HepG2 (cell line): ENCODE measurements around the gene GSDMA. TPM values are rescaled to one million over a fixed set of nuclear protein-coding genes. Genes with fewer than 3 reads are reported as not detected.

ENCODE experiments used
- DRAP1 ChIP-seq: IDR thresholded peaks from 2 replicates; pipeline ENCODE4 v1.6.1; 2016; ENCODE audit warnings: missing genetic modification reagents, missing compliant biosample characterization
- ELK4 ChIP-seq: sonication (generic); formaldehyde crosslinking; IDR thresholded peaks from 2 replicates; pipeline ENCODE4 v1.9.0; 2021; ENCODE audit warnings: missing genetic modification reagents, borderline replicate concordance
- GTF3A ChIP-seq: sonication (generic); formaldehyde crosslinking; conservative IDR thresholded peaks from 2 replicates; pipeline ENCODE4 v1.4.0; 2020; ENCODE audit warnings: mild to moderate bottlenecking, missing genetic modification reagents
- KLF9 ChIP-seq: IDR thresholded peaks from 2 replicates; pipeline ENCODE4 v1.6.1; 2016; ENCODE audit warnings: low read depth
- MBNL3 ChIP-seq: fragments of 250-450 bp; sonication (Bioruptor Pico); conservative IDR thresholded peaks from 2 replicates; pipeline ENCODE4 v1.8.0; 2022; ENCODE audit warnings: mild to moderate bottlenecking, inconsistent platforms
- MTF2 ChIP-seq: sonication (generic); formaldehyde crosslinking; IDR thresholded peaks from 2 replicates; pipeline ENCODE4 v1.5.0; 2020; ENCODE audit warnings: missing genetic modification reagents, borderline replicate concordance
- PHF21A ChIP-seq: sonication (generic); formaldehyde crosslinking; IDR thresholded peaks from 2 replicates; pipeline ENCODE4 v1.5.0; 2020; ENCODE audit warnings: mild to moderate bottlenecking, missing genetic modification reagents
- PLSCR1 ChIP-seq: sonication (generic); formaldehyde crosslinking; IDR thresholded peaks from 2 replicates; pipeline ENCODE4 v1.5.0; 2020; ENCODE audit warnings: missing genetic modification reagents, mild to moderate bottlenecking, borderline replicate concordance
- RBM22 ChIP-seq: fragments of 200-400 bp; formaldehyde crosslinking; optimal IDR thresholded peaks from 2 replicates; pipeline ENCODE3; 2017; ENCODE audit warnings: mild to moderate bottlenecking, low read length, moderate library complexity
- RNF219 ChIP-seq: sonication (generic); formaldehyde crosslinking; IDR thresholded peaks from 2 replicates; pipeline ENCODE4 v1.5.0; 2020; ENCODE audit warnings: mild to moderate bottlenecking, missing genetic modification reagents
- SALL1 ChIP-seq: sonication (generic); formaldehyde crosslinking; IDR thresholded peaks from 2 replicates; pipeline ENCODE4 v1.8.0; 2022; ENCODE audit warnings: mild to moderate bottlenecking, missing genetic modification reagents
- SETDB1 ChIP-seq: sonication (generic); formaldehyde crosslinking; IDR thresholded peaks from 2 replicates; pipeline ENCODE4 v1.5.1; 2020; ENCODE audit warnings: missing genetic modification reagents, mild to moderate bottlenecking, borderline replicate concordance
- SNAPC5 ChIP-seq: sonication (generic); formaldehyde crosslinking; IDR thresholded peaks from 2 replicates; pipeline ENCODE4 v1.8.1; 2023; ENCODE audit warnings: mild to moderate bottlenecking, missing genetic modification reagents, borderline replicate concordance
- STAG1 ChIP-seq: sonication (generic); formaldehyde crosslinking; IDR thresholded peaks from 2 replicates; pipeline ENCODE4 v1.4.0; 2020; ENCODE audit warnings: missing genetic modification reagents
- TEF ChIP-seq: sonication (generic); formaldehyde crosslinking; IDR thresholded peaks from 2 replicates; pipeline ENCODE4 v1.5.0; 2020; ENCODE audit warnings: missing genetic modification reagents
- THRA ChIP-seq: sonication (generic); formaldehyde crosslinking; IDR thresholded peaks from 2 replicates; pipeline ENCODE4 v1.4.0; 2020; ENCODE audit warnings: missing genetic modification reagents, borderline replicate concordance
- ZFP41 ChIP-seq: sonication (generic); formaldehyde crosslinking; IDR thresholded peaks from 2 replicates; pipeline ENCODE4 v1.4.0; 2020; ENCODE audit warnings: mild to moderate bottlenecking, missing genetic modification reagents, borderline replicate concordance
- ZNF230 ChIP-seq: sonication (generic); formaldehyde crosslinking; IDR thresholded peaks from 2 replicates; pipeline ENCODE4 v1.4.0; 2020; ENCODE audit warnings: mild to moderate bottlenecking, missing genetic modification reagents
- ZNF30 ChIP-seq: sonication (generic); formaldehyde crosslinking; IDR thresholded peaks from 2 replicates; pipeline ENCODE4 v1.5.0; 2020; ENCODE audit warnings: mild to moderate bottlenecking, missing genetic modification reagents
- ZNF549 ChIP-seq: sonication (generic); formaldehyde crosslinking; IDR thresholded peaks from 2 replicates; pipeline ENCODE4 v1.5.0; 2020; ENCODE audit warnings: missing genetic modification reagents
- ZNF619 ChIP-seq: sonication (generic); formaldehyde crosslinking; IDR thresholded peaks from 2 replicates; pipeline ENCODE4 v1.4.0; 2020; ENCODE audit warnings: mild to moderate bottlenecking, missing genetic modification reagents
- ZNF776 ChIP-seq: sonication (generic); formaldehyde crosslinking; IDR thresholded peaks from 2 replicates; pipeline ENCODE4 v1.4.0; 2020; ENCODE audit warnings: mild to moderate bottlenecking, missing genetic modification reagents
- polyA plus RNA-seq, 8 experiments: library from polyadenylated mRNA; depleted of rRNA in 3 of 8; stranded (reverse) in 7 of 8; unstranded in 1 of 8; fragments of >200 nt; fragmentation: Illumina TruSeq in 4 of 8; extraction: Trizol in 4 of 8; gene quantifications; 2 replicates each; pipeline versions ENCODE4 v1.2.1 to v1.2.3, GENCODE V29; 2011 to 2016; ENCODE audit warnings: low read depth in 4 of 8, missing spikeins in 1 of 8, mixed read lengths in 1 of 8; ENCODE audit not compliant: insufficient read depth in 1 of 8
- total RNA-seq, 5 experiments: library from RNA; depleted of rRNA; stranded (reverse); fragments of >200 nt; fragmentation: Illumina TruSeq; extraction: Trizol; gene quantifications; 2 replicates each; pipeline ENCODE4 v1.2.3, GENCODE V29; 2016; ENCODE audit warnings: low read depth in 1 of 5

The GSDMA gene
- total and polyA plus RNA-seq, 2 of the 13 experiments (the other 11 are each of a cell fraction or from before 2014, with no cell fraction given), result not detected

GRCh38 chr17:39927929-39928857, 34.6 kb upstream of the GSDMA start (continued):
- TF ChIP-seq SNAPC5 (CRISPR knock-in tag) (no peak), MTF2 (CRISPR knock-in tag) (no peak), ELK4 (no peak), ZNF619 (CRISPR knock-in tag) (0 out of 2 replicates have a peak, but pooled peaks have one; percentile 39), STAG1 (CRISPR knock-in tag) (no peak; the same call in 1 of the 2 replicates), GTF3A (CRISPR knock-in tag) (no peak), RNF219 (no peak), SALL1 (CRISPR knock-in tag) (no peak), ZNF549 (CRISPR knock-in tag) (no peak), THRA (CRISPR knock-in tag) (no peak), DRAP1 (CRISPR knock-in tag) (no peak; the same call in 1 of the 2 replicates), TEF (no peak), PHF21A (peak; percentile 84), ZNF30 (CRISPR knock-in tag) (no peak), ZNF230 (CRISPR knock-in tag) (0 out of 2 replicates have a peak, but pooled peaks have one; percentile 22), RBM22 (no peak), ZNF776 (CRISPR knock-in tag) (no peak), SETDB1 (CRISPR knock-in tag) (0 out of 2 replicates have a peak, but pooled peaks have one; percentile 20), PLSCR1 (no peak), ZFP41 (CRISPR knock-in tag) (0 out of 2 replicates have a peak, but pooled peaks have one; percentile 39), MBNL3 (no peak), KLF9 (CRISPR knock-in tag) (no peak)
